ENCODE measurements around the gene IP6K3. TPM values are rescaled to one million over a fixed set of nuclear protein-coding genes. Genes with fewer than 3 reads are reported as not detected.
A peak's percentile ranks its signal among the peaks of the same experiment; 100 is the strongest.

IP6K3 gene
- 0.75 TPM in 1 of 2 replicates, not detected in the other for total RNA-seq (ENCODE audit: low replicate concordance)
- long read RNA-seq, result 0 reads

GRCh38 chr6:33746651-33747100, at the start of gene IP6K3:
TSS of gene IP6K3 (minus strand) at chr6:33746905. CDS start at chr6:33735476, 11,429 bp downstream.
- no peak for TF ChIP-seq CTCF (conservative IDR thresholded peaks at IDR 0.05)
- Mint-ChIP-seq H3K4me3 (peak within 1 kb of the TSS; percentile 73), H3K9me3 (no peaks in the 10 kb centered on the region), H3K4me1 (ENCODE audit: unreplicated experiment) (peaks cover 53% of the 10 kb centered on the region), H3K27ac (peak within 1 kb of the TSS; percentile 63), H3K36me3 (no peaks in the 10 kb centered on the region), H3K27me3 (peaks cover 3% of the 10 kb centered on the region)
- DNase-seq (ENCODE audit: extremely low spot score, unreplicated experiment), result no peak

- no peaks in the 10 kb centered on the region for H3K36me3 Mint-ChIP-seq
- H3K9me3 Mint-ChIP-seq, result no peaks in the 10 kb centered on the region
- peaks cover 27% of the 10 kb centered on the region for H3K27me3 Mint-ChIP-seq
- peak overlapping the region; percentile 43 for H3K27ac Mint-ChIP-seq
- TF ChIP-seq CTCF (conservative IDR thresholded peaks at IDR 0.05), result no peak
- peak overlapping the region; percentile 9 for H3K4me3 Mint-ChIP-seq
- H3K4me1 Mint-ChIP-seq (ENCODE audit: unreplicated experiment), result peaks cover 44% of the 10 kb centered on the region
- DNase-seq (ENCODE audit: extremely low spot score, unreplicated experiment), result no peak
Measured at GRCh38 chr6:33794910-33795623, 48.4 kb upstream of the IP6K3 start.

- H3K4me1 Mint-ChIP-seq (ENCODE audit: unreplicated experiment), result peaks cover 45% of the 10 kb centered on the region
- H3K27ac Mint-ChIP-seq, result no peak overlapping the region
Measured at GRCh38 chr6:33792981-33793380, 46.3 kb upstream of the IP6K3 start.

GRCh38 chr6:33791620-33792019, 44.9 kb upstream of the IP6K3 start:
- Mint-ChIP-seq H3K36me3 (no peaks in the 10 kb centered on the region), H3K4me1 (ENCODE audit: unreplicated experiment) (peaks cover 50% of the 10 kb centered on the region), H3K27me3 (peaks cover 10% of the 10 kb centered on the region), H3K27ac (peak overlapping the region; percentile 40), H3K9me3 (no peaks in the 10 kb centered on the region), H3K4me3 (peak overlapping the region; percentile 67)
- DNase-seq (ENCODE audit: extremely low spot score, unreplicated experiment), result no peak
- no peak for TF ChIP-seq CTCF (conservative IDR thresholded peaks at IDR 0.05)

More at GRCh38 chr6:33792981-33793380, 46.3 kb upstream of the IP6K3 start:
- TF ChIP-seq CTCF (conservative IDR thresholded peaks at IDR 0.05), result no peak
- H3K27me3 Mint-ChIP-seq, result peaks cover 18% of the 10 kb centered on the region
- H3K9me3 Mint-ChIP-seq, result no peaks in the 10 kb centered on the region
- no peak for DNase-seq (ENCODE audit: extremely low spot score, unreplicated experiment)
- no peak overlapping the region for H3K4me3 Mint-ChIP-seq
- no peaks in the 10 kb centered on the region for H3K36me3 Mint-ChIP-seq

- peaks cover 57% of the 10 kb centered on the region for H3K4me1 Mint-ChIP-seq (ENCODE audit: unreplicated experiment)
- H3K27me3 Mint-ChIP-seq, result peaks cover 10% of the 10 kb centered on the region
- DNase-seq (ENCODE audit: extremely low spot score, unreplicated experiment), result no peak
- H3K9me3 Mint-ChIP-seq, result no peaks in the 10 kb centered on the region
- TF ChIP-seq CTCF (conservative IDR thresholded peaks at IDR 0.05), result no peak
- H3K27ac Mint-ChIP-seq, result peak overlapping the region; percentile 40
- no peaks in the 10 kb centered on the region for H3K36me3 Mint-ChIP-seq
- no peak overlapping the region for H3K4me3 Mint-ChIP-seq
Measured at GRCh38 chr6:33790910-33791309, 44.2 kb upstream of the IP6K3 start.
